Stimulated activated naive CD8-positive, alpha-beta T cell treated with anti-CD3 and anti-CD28 coated beads, Interleukin-15, Interleukin-2, amounts not matched to agents 100 ng/mL and 50 ng/mL, for 24 hours (primary cell): ENCODE results near the gene MEIOSIN.

Source experiments
- H3K27ac Mint-ChIP-seq: one replicate; pipeline ENCODE4 v1.8.0; 2021; ENCODE audit warnings: mild to moderate bottlenecking, mixed read lengths
- H3K27me3 Mint-ChIP-seq: one replicate; pipeline ENCODE4 v1.8.0; 2021; ENCODE audit warnings: mixed read lengths
- H3K36me3 Mint-ChIP-seq: one replicate; pipeline ENCODE4 v1.8.0; 2021; ENCODE audit warnings: low read depth, mixed read lengths
- H3K4me1 Mint-ChIP-seq: one replicate; pipeline ENCODE4 v1.8.0; 2021; ENCODE audit warnings: low read depth, mixed read lengths
- H3K4me3 Mint-ChIP-seq: one replicate; pipeline ENCODE4 v1.8.0; 2021; ENCODE audit warnings: mild to moderate bottlenecking, mixed read lengths
- H3K9me3 Mint-ChIP-seq: one replicate; pipeline ENCODE4 v1.8.0; 2021; ENCODE audit warnings: mixed read lengths

The MEIOSIN gene

DNA sequence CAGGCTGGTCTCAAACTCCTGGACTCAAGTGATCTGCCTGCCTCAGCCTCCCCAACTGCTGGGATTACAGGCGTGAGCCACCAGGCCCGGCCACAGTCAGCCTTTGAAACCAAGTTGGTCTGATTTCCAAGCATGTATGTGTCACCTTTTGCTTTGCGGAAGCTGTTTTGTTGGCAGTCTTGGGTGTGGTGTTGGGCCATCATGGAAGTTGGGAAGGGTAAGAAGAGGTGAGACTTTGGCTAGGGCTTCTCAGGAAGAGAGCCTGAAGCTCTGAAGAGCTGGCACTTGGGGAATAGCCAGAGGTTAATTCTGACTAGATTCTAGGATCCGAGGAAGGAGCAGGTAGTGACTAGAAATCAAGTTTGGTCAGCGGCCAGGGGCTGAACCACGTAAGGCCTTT is 79.1 kb downstream of the MEIOSIN start:
- Mint-ChIP-seq H3K4me1 (peaks cover 14% of the 10 kb centered on the region), H3K4me3 (no peak overlapping the region), H3K9me3 (no peaks in the 10 kb centered on the region), H3K27ac (no peak overlapping the region), H3K27me3 (peaks cover 10% of the 10 kb centered on the region), H3K36me3 (peaks cover 4% of the 10 kb centered on the region)
